ENCODE data around the gene SV2B. TPM values are rescaled to one million over a fixed set of nuclear protein-coding genes. Genes with fewer than 3 reads are reported as not detected.

The SV2B gene
- total RNA-seq, 1 experiment from 2014 or later = 3.9 TPM

DNA sequence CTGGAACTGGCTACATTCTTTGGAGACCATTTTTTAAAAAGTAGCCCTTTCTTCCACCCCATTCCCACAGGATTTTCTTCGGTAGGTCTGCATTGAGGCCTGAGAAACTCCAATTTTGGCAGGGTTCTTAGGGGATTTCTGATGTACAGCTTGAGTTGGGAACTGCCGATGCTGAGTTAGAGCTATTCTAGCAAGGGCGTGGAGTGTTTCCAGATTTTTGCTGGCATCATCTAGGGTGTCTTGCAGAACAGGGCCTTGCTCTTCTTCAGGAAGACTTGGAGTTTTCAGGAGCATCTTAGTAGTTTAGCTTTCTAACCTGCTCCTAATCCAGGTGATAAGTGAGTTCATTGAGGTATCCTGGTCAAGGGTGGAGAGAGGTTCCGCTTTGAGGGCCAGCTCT, 41.0 kb downstream of the SV2B start:
- no peak for TF ChIP-seq CTCF (conservative IDR thresholded peaks at IDR 0.05; ENCODE audit: low read depth, low read length)
- no peak for TF ChIP-seq EZH2 (IDR thresholded peaks at IDR 0.05; ENCODE audit: borderline replicate concordance, low read depth, low read length, poor library complexity, severe bottlenecking)
- no peaks in the 10 kb centered on the region for H3K36me3 ChIP-seq (ENCODE audit: insufficient read depth, low read length, poor library complexity, severe bottlenecking)
- no peaks in the 10 kb centered on the region for H3K9me3 ChIP-seq (ENCODE audit: low read depth, low read length, poor library complexity, severe bottlenecking)
- POLR2A ChIA-PET (ENCODE audit: low non-redundant PET) = no interaction called here
- CTCF ChIA-PET = no interaction called here
- no peaks in the 10 kb centered on the region for H3K27me3 ChIP-seq (replicated peaks; ENCODE audit: insufficient read depth, low read depth, low read length, poor library complexity)
- BruUV-seq (replicated peaks) = no TSS peak
- intact Hi-C loops (cut with micrococcal nuclease; ENCODE audit: unreplicated experiment) = no loop called here
- H3K4me1 ChIP-seq (ENCODE audit: insufficient read depth, low read length, poor library complexity, severe bottlenecking) = no peaks in the 10 kb centered on the region
- DNase-seq (ENCODE audit: low spot score) = no peak
- H3K4me3 ChIP-seq (ENCODE audit: low read depth, low read length, poor library complexity, severe bottlenecking) = no peak overlapping the region
- H3K27ac ChIP-seq (ENCODE audit: low read depth, low read length, poor library complexity, severe bottlenecking) = no peak overlapping the region

DNA sequence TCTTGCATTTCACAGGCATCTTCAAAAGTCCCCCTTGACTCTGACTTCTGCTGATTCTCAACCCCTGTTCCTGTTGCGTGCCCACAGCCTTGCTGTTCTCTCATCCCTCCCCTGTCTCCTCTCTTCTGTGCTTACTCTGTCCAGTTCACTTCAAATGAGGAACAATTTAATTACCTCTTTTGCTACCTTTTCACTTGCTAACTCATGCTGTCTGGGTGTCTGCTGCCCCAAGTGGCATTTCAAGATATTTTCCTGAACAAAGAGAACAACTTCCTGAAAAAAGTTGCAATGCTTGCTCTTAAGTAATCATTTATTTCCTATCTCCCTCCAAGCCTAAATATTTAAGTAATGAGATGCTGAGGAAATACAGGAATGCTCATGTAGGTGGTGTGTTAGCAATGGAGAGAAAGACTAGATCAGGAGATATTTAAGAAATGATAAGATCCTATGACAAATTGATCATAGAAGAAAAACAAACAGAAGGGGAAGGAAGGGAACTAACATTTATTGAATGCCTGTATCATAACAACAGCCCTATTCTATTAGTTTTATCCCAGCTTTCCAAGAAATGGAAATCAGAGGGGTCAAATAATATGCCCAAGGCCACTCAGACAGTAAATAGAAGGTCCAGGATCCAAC, 42.2 kb downstream of the SV2B start:
- TF ChIP-seq EZH2 (IDR thresholded peaks at IDR 0.05; ENCODE audit: borderline replicate concordance, low read depth, low read length, poor library complexity, severe bottlenecking) (no peak), CTCF (conservative IDR thresholded peaks at IDR 0.05; ENCODE audit: low read depth, low read length) (peak; percentile 60)
- H3K4me1 ChIP-seq (ENCODE audit: insufficient read depth, low read length, poor library complexity, severe bottlenecking) = no peaks in the 10 kb centered on the region
- H3K4me3 ChIP-seq (ENCODE audit: low read depth, low read length, poor library complexity, severe bottlenecking) = no peak overlapping the region
- peak; percentile 8 for DNase-seq (ENCODE audit: low spot score)
- intact Hi-C loops (cut with micrococcal nuclease; ENCODE audit: unreplicated experiment) = no loop called here
- no peaks in the 10 kb centered on the region for H3K9me3 ChIP-seq (ENCODE audit: low read depth, low read length, poor library complexity, severe bottlenecking)
- no peaks in the 10 kb centered on the region for H3K27me3 ChIP-seq (replicated peaks; ENCODE audit: insufficient read depth, low read depth, low read length, poor library complexity)
- H3K36me3 ChIP-seq (ENCODE audit: insufficient read depth, low read length, poor library complexity, severe bottlenecking) = no peaks in the 10 kb centered on the region
- BruUV-seq (replicated peaks) = no TSS peak
- H3K27ac ChIP-seq (ENCODE audit: low read depth, low read length, poor library complexity, severe bottlenecking) = no peak overlapping the region
- CTCF ChIA-PET = no interaction called here
- POLR2A ChIA-PET (ENCODE audit: low non-redundant PET) = no interaction called here

DNA sequence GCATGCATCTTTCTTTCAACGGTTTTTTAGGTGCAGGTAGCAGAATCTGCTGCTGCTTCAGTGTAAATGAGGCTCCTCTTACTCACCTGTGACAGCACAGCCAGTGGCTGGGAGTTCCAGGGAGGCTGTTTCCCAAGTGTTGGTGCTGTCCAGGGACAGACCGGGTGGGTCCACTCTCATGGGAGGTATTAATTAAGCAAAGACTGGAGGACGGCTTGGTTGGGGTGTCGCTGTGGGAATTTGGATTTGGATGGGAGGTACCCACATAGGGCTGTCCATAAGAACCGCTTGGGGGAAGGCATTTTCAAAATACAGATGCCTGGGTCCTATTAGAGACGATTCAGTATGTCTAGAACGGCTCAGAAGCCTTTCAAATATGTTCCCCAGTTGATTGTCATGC, 42.9 kb downstream of the SV2B start:
- ChIA-PET POLR2A (ENCODE audit: low non-redundant PET) (no interaction called here), CTCF (no interaction called here)
- no peaks in the 10 kb centered on the region for H3K27me3 ChIP-seq (replicated peaks; ENCODE audit: insufficient read depth, low read depth, low read length, poor library complexity)
- H3K36me3 ChIP-seq (ENCODE audit: insufficient read depth, low read length, poor library complexity, severe bottlenecking) = no peaks in the 10 kb centered on the region
- TF ChIP-seq EZH2 (IDR thresholded peaks at IDR 0.05; ENCODE audit: borderline replicate concordance, low read depth, low read length, poor library complexity, severe bottlenecking) = no peak
- no peak for TF ChIP-seq CTCF (conservative IDR thresholded peaks at IDR 0.05; ENCODE audit: low read depth, low read length)
- no peak overlapping the region for H3K4me3 ChIP-seq (ENCODE audit: low read depth, low read length, poor library complexity, severe bottlenecking)
- H3K9me3 ChIP-seq (ENCODE audit: low read depth, low read length, poor library complexity, severe bottlenecking) = no peaks in the 10 kb centered on the region
- no peaks in the 10 kb centered on the region for H3K4me1 ChIP-seq (ENCODE audit: insufficient read depth, low read length, poor library complexity, severe bottlenecking)
- H3K27ac ChIP-seq (ENCODE audit: low read depth, low read length, poor library complexity, severe bottlenecking) = no peak overlapping the region
- DNase-seq (ENCODE audit: low spot score) = no peak
- intact Hi-C loops (cut with micrococcal nuclease; ENCODE audit: unreplicated experiment) = no loop called here
- no TSS peak for BruUV-seq (replicated peaks)

All from A673 (cell line).